Measurements from ENCODE around the gene OR2V2.
"Not testable (repeated sequence)": the region's sequence is repeated elsewhere in the genome, so short reads cannot be mapped to it uniquely, and the experiment has no call there.

The OR2V2 gene

GRCh38 chr5:181114844-181115778, 32.3 kb upstream of the OR2V2 start:
- DNase-seq (ENCODE audit: low read depth in 2 of 2), result no peak

GRCh38 chr5:181118369-181118768, 29.0 kb upstream of the OR2V2 start:
- no peak for DNase-seq (ENCODE audit: low read depth in 2 of 2)

- DNase-seq (ENCODE audit: low read depth in 2 of 2), result no peak
These were observed 28.3 kb upstream of the OR2V2 start for GRCh38 chr5:181119105-181119504.

GRCh38 chr5:181120306-181120705, 27.1 kb upstream of the OR2V2 start:
- no peak for DNase-seq (ENCODE audit: low read depth in 2 of 2)

- no peak for DNase-seq (ENCODE audit: low read depth in 2 of 2)
These were observed 26.6 kb upstream of the OR2V2 start for GRCh38 chr5:181120761-181121160.

GRCh38 chr5:181121675-181122561, 25.5 kb upstream of the OR2V2 start:
- no peak for DNase-seq (ENCODE audit: low read depth in 2 of 2)

GRCh38 chr5:181124526-181124925, 22.9 kb upstream of the OR2V2 start:
- DNase-seq (ENCODE audit: low read depth in 2 of 2), result no peak

GRCh38 chr5:181126841-181127240, 20.5 kb upstream of the OR2V2 start:
- no peak for DNase-seq (ENCODE audit: low read depth in 2 of 2)

GRCh38 chr5:181127456-181127855, 19.9 kb upstream of the OR2V2 start:
- DNase-seq (ENCODE audit: low read depth in 2 of 2), result no peak

- DNase-seq (ENCODE audit: low read depth in 2 of 2), result no peak
These were observed 19.3 kb upstream of the OR2V2 start for GRCh38 chr5:181127907-181128626.

- DNase-seq (ENCODE audit: low read depth in 2 of 2), result no peak
These were observed 17.8 kb upstream of the OR2V2 start for GRCh38 chr5:181129601-181130000.

- DNase-seq (ENCODE audit: low read depth in 2 of 2), result not testable (repeated sequence)
These were observed 17.3 kb upstream of the OR2V2 start for GRCh38 chr5:181130081-181130480.

GRCh38 chr5:181130832-181131496, 16.4 kb upstream of the OR2V2 start, which contains the start of gene OR2V1:
Gene OR2V1, minus strand, starts transcription at chr5:181131169. Its CDS starts 5,865 bp downstream, at chr5:181125304.
- DNase-seq (ENCODE audit: low read depth in 2 of 2), result no peak

GRCh38 chr5:181131514-181131913, 15.9 kb upstream of the OR2V2 start:
- DNase-seq (ENCODE audit: low read depth in 2 of 2), result no peak

- no peak for DNase-seq (ENCODE audit: low read depth in 2 of 2)
These were observed 14.3 kb upstream of the OR2V2 start for GRCh38 chr5:181133083-181133482.

GRCh38 chr5:181133610-181134231, 13.7 kb upstream of the OR2V2 start:
- no peak for DNase-seq (ENCODE audit: low read depth in 2 of 2)

GRCh38 chr5:181134259-181134658, 13.1 kb upstream of the OR2V2 start:
- no peak for DNase-seq (ENCODE audit: low read depth in 2 of 2)

GRCh38 chr5:181136361-181136955, 10.9 kb upstream of the OR2V2 start:
- no peak for DNase-seq (ENCODE audit: low read depth in 2 of 2)

GRCh38 chr5:181138258-181138657, 9.1 kb upstream of the OR2V2 start:
- no peak for DNase-seq (ENCODE audit: low read depth in 2 of 2)

GRCh38 chr5:181140766-181141165, 6.6 kb upstream of the OR2V2 start:
- DNase-seq (ENCODE audit: low read depth in 2 of 2), result no peak

Data from stimulated activated CD4-positive, alpha-beta T cell treated with anti-CD3 and anti-CD28 coated beads, Interleukin-12 subunit alpha, Interleukin-12 subunit beta, amount 100 ng/mL, for 24 hours (primary cell).